HG03108 (cell line): ENCODE measurements around the gene ERBB4.

Source experiments
- ATAC-seq: cut with Tn5 transposase; IDR thresholded peaks from one replicate; pipeline ENCODE4 v1.9.1; 2021; ENCODE audit warnings: moderate library complexity; ENCODE audit not compliant: unreplicated experiment

Gene ERBB4

GRCh38 chr2:211860224-211860623 is 678.4 kb downstream of the ERBB4 start:
- no peak for ATAC-seq

GRCh38 chr2:211854832-211855231 is 683.8 kb downstream of the ERBB4 start:
- no peak for ATAC-seq

- ATAC-seq = no peak
Observed at GRCh38 chr2:211846714-211847113, 691.9 kb downstream of the ERBB4 start.

- no peak for ATAC-seq
Observed at GRCh38 chr2:211846036-211846400, 692.6 kb downstream of the ERBB4 start.

GRCh38 chr2:211845338-211846035 is 693.1 kb downstream of the ERBB4 start:
- no peak for ATAC-seq

- no peak for ATAC-seq
Observed at GRCh38 chr2:211837706-211838105, 700.9 kb downstream of the ERBB4 start.

- no peak for ATAC-seq
Observed at GRCh38 chr2:211837206-211837605, 701.4 kb downstream of the ERBB4 start.

GRCh38 chr2:211836409-211836808 is 702.2 kb downstream of the ERBB4 start:
- no peak for ATAC-seq

GRCh38 chr2:211835695-211836094 is 702.9 kb downstream of the ERBB4 start:
- no peak for ATAC-seq

- ATAC-seq = no peak
Observed at GRCh38 chr2:211833582-211834279, 704.9 kb downstream of the ERBB4 start.

GRCh38 chr2:211829725-211830124 is 708.9 kb downstream of the ERBB4 start:
- no peak for ATAC-seq

- no peak for ATAC-seq
Observed at GRCh38 chr2:211823886-211824479, 714.6 kb downstream of the ERBB4 start.

- ATAC-seq = no peak
Observed at GRCh38 chr2:211822686-211823335, 715.8 kb downstream of the ERBB4 start.

- no peak for ATAC-seq
Observed at GRCh38 chr2:211816754-211817153, 721.8 kb downstream of the ERBB4 start.

GRCh38 chr2:211812587-211812986 is 726.0 kb downstream of the ERBB4 start:
- ATAC-seq = no peak

- ATAC-seq = no peak
Observed at GRCh38 chr2:211802666-211803065, 735.9 kb downstream of the ERBB4 start.

GRCh38 chr2:211800001-211800400 is 738.6 kb downstream of the ERBB4 start:
- ATAC-seq = no peak

GRCh38 chr2:211798868-211799267 is 739.7 kb downstream of the ERBB4 start:
- no peak for ATAC-seq

GRCh38 chr2:211793690-211794089 is 744.9 kb downstream of the ERBB4 start:
- no peak for ATAC-seq

GRCh38 chr2:211789982-211790381 is 748.6 kb downstream of the ERBB4 start:
- ATAC-seq = no peak

GRCh38 chr2:211766689-211767088 is 771.9 kb downstream of the ERBB4 start:
- ATAC-seq = no peak

- ATAC-seq = no peak
Observed at GRCh38 chr2:211762479-211762878, 776.1 kb downstream of the ERBB4 start.
